ENCODE results near the gene LUC7L.

DNA sequence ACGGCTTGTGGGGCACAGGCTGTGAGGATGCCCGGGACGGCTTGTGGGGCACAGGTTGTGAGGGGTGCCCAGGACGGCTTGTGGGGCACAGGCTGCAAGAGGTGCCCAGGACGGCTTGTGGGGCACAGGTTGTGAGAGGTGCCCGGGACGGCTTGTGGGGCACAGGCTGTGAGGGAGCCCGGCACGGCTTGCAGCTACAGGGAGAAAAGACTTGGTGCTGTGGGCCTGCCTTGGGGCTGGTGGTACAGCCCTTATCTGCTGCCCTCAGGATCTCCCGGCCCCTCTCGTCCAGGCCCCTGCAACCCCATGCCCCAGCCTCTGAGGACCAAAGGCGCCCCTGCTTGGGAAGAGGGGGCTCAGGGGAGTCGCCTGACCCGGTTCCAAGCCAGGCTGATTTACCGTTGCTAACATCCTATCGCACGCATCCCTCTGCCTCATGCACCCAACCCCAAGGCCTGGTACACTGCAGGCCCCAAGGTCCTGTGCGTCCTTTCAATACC is 68.5 kb downstream of the LUC7L start:
- no peak for TF ChIP-seq MYC (IDR thresholded peaks at IDR 0.05; ENCODE audit: borderline replicate concordance, low read length)
- TF ChIP-seq, protein P1, sequence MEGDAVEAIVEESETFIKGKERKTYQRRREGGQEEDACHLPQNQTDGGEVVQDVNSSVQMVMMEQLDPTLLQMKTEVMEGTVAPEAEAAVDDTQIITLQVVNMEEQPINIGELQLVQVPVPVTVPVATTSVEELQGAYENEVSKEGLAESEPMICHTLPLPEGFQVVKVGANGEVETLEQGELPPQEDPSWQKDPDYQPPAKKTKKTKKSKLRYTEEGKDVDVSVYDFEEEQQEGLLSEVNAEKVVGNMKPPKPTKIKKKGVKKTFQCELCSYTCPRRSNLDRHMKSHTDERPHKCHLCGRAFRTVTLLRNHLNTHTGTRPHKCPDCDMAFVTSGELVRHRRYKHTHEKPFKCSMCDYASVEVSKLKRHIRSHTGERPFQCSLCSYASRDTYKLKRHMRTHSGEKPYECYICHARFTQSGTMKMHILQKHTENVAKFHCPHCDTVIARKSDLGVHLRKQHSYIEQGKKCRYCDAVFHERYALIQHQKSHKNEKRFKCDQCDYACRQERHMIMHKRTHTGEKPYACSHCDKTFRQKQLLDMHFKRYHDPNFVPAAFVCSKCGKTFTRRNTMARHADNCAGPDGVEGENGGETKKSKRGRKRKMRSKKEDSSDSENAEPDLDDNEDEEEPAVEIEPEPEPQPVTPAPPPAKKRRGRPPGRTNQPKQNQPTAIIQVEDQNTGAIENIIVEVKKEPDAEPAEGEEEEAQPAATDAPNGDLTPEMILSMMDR (IDR thresholded peaks at IDR 0.05) = no peak
- TF ChIP-seq RARB (CRISPR knock-in tag; IDR thresholded peaks at IDR 0.05) = no peak
- TF ChIP-seq CEBPB (IDR thresholded peaks at IDR 0.05) = no peak
- TF ChIP-seq POLR2A (IDR thresholded peaks at IDR 0.05; ENCODE audit: low read length) = no peak
- no peak for TF ChIP-seq REST (IDR thresholded peaks at IDR 0.05)
- no peak for TF ChIP-seq RAD21 (conservative IDR thresholded peaks at IDR 0.05 in 1 of 2, IDR thresholded peaks at IDR 0.05 in 1 of 2)
- no peak for TF ChIP-seq KDM1A (IDR thresholded peaks at IDR 0.05; ENCODE audit: low read depth)
- no peak for TF ChIP-seq ATOH8 (CRISPR knock-in tag; IDR thresholded peaks at IDR 0.05; ENCODE audit: low read depth)
- TF ChIP-seq, protein P2, sequence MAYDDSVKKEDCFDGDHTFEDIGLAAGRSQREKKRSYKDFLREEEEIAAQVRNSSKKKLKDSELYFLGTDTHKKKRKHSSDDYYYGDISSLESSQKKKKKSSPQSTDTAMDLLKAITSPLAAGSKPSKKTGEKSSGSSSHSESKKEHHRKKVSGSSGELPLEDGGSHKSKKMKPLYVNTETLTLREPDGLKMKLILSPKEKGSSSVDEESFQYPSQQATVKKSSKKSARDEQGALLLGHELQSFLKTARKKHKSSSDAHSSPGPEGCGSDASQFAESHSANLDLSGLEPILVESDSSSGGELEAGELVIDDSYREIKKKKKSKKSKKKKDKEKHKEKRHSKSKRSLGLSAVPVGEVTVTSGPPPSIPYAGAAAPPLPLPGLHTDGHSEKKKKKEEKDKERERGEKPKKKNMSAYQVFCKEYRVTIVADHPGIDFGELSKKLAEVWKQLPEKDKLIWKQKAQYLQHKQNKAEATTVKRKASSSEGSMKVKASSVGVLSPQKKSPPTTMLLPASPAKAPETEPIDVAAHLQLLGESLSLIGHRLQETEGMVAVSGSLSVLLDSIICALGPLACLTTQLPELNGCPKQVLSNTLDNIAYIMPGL (CRISPR knock-in tag; IDR thresholded peaks at IDR 0.05; ENCODE audit: borderline replicate concordance) = no peak
- no peak for TF ChIP-seq EHMT2 (IDR thresholded peaks at IDR 0.05; ENCODE audit: low read depth)
- TF ChIP-seq POLR2AphosphoS2 (conservative IDR thresholded peaks at IDR 0.05; ENCODE audit: low read length) = no peak
- TF ChIP-seq, protein P3, sequence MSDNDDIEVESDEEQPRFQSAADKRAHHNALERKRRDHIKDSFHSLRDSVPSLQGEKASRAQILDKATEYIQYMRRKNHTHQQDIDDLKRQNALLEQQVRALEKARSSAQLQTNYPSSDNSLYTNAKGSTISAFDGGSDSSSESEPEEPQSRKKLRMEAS (IDR thresholded peaks at IDR 0.05) = no peak
